Fibroblast of mammary gland (primary cell): ENCODE results near the gene ARG2.

Experiments
- DNase-seq: peaks from one replicate; pipeline ENCODE4 v3.0.0-alpha.2; 2010; ENCODE audit warnings: low read depth
- H3K4me3 ChIP-seq: 2 replicates; pipeline ENCODE4 v1.5.1; 2011; ENCODE audit warnings: low read depth, mild to moderate bottlenecking, low read length, moderate library complexity; ENCODE audit not compliant: control insufficient read depth
- TF ChIP-seq, protein P1 (sequence below): conservative IDR thresholded peaks from 2 replicates; pipeline ENCODE4 v1.5.1; 2011; ENCODE audit warnings: low read depth, low read length, inconsistent platforms; ENCODE audit not compliant: control insufficient read depth, insufficient read depth

ARG2 gene

DNA sequence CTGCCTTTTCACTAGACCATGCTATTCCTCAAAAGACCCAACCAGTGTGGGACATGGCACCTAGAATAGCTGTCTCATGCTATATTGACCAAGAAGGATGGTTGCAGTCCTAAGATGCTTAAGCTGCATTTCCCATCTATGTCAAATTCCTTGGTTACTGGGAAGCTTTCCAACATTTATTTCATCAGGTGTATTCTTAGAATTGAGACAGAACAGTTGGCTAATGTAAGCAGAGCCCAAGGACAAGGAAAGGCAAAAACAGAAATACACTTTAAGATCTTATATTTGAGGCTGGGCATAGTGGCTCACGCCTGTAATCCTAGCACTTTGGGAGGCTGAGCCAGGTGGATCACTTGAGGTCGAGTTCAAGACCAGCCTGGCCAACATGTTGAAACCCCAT is 24.7 kb downstream of the ARG2 start:
- TF ChIP-seq, protein P1, sequence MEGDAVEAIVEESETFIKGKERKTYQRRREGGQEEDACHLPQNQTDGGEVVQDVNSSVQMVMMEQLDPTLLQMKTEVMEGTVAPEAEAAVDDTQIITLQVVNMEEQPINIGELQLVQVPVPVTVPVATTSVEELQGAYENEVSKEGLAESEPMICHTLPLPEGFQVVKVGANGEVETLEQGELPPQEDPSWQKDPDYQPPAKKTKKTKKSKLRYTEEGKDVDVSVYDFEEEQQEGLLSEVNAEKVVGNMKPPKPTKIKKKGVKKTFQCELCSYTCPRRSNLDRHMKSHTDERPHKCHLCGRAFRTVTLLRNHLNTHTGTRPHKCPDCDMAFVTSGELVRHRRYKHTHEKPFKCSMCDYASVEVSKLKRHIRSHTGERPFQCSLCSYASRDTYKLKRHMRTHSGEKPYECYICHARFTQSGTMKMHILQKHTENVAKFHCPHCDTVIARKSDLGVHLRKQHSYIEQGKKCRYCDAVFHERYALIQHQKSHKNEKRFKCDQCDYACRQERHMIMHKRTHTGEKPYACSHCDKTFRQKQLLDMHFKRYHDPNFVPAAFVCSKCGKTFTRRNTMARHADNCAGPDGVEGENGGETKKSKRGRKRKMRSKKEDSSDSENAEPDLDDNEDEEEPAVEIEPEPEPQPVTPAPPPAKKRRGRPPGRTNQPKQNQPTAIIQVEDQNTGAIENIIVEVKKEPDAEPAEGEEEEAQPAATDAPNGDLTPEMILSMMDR: no peak
- DNase-seq: no peak
- no peak overlapping the region for H3K4me3 ChIP-seq

GRCh38 chr14:67645414-67645813 is 25.7 kb downstream of the ARG2 start:
- no peak overlapping the region for H3K4me3 ChIP-seq
- DNase-seq: no peak
- TF ChIP-seq, protein P1: no peak

DNA sequence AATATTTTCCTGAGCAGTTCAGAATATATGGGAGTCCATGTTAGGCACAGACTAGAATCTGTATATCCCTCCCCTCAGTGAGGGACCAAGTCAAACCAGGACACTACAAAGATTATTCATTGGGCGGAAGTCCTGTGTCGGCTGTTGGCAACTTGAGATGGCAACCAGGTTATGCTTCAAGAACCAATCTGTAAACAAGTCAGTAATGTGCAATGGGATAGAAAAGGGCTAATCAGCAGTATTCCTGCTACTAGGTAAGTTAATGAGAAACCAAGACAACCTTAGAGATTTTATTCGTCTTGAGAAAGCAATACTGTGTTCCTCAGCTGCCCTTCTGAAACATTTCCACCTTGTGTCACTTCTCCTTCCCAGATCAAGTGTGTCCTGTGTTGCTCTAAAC is 26.4 kb downstream of the ARG2 start:
- no peak for DNase-seq
- no peak overlapping the region for H3K4me3 ChIP-seq
- TF ChIP-seq, protein P1: no peak

DNA sequence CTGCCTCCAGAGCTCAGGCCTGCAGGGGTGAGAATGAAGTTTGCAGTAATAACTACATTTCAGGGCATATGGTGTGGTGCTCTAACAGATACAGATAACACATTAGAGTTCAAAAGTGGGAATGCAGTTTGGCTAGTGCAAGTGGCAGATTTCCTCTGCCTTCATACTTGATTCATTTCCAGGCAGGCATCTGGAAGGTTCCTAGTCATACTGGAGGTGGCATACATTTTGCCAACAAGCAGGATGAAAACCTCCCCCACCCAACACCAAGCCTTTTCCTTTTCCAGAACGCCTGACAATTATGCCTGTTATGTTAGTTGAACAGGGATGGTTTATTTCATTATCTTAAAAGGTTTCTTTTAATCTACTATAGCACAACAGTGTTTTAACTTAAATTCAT is 30.4 kb downstream of the ARG2 start:
- DNase-seq: no peak
- H3K4me3 ChIP-seq: no peak overlapping the region
- TF ChIP-seq, protein P1: no peak

GRCh38 chr14:67650694-67651093 is 31.0 kb downstream of the ARG2 start:
- TF ChIP-seq, protein P1: no peak
- H3K4me3 ChIP-seq: no peak overlapping the region
- DNase-seq: peak; percentile 89

DNA sequence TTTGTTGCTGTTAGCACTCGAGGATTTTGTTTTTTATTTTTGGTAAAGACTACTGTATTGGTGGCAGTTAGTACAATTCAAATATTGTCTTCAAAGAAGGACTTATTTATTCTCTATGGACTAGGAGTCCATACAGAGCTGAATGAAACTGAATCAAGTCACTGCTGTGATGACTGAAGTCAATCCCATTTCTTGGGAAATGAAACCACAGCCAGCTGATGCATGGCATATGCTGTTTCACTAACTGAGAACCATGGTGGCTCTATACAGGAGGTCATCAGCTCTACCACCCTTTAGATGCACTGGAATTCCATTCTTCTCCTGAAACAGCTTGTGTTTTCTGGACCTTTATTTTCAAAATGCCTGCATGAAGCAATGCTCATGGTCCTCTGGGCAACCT is 32.5 kb downstream of the ARG2 start:
- TF ChIP-seq, protein P1: no peak
- no peak for DNase-seq
- H3K4me3 ChIP-seq: no peak overlapping the region

- H3K4me3 ChIP-seq: no peak overlapping the region
- TF ChIP-seq, protein P1: no peak
- no peak for DNase-seq
These were observed 34.0 kb downstream of the ARG2 start for GRCh38 chr14:67653651-67654280.
